Neural cell (in vitro differentiated cells): ENCODE measurements around the gene SLC6A7.

Experiments
- EP300 ChIP-seq: fragments of 450-650 bp; conservative IDR thresholded peaks from 2 replicates; pipeline ENCODE4 v1.6.1; 2014; ENCODE audit warnings: antibody characterized with exemption, mild to moderate bottlenecking, moderate library complexity; ENCODE audit not compliant: poor library complexity, severe bottlenecking
- EZH2 ChIP-seq: fragments of 200-600, 300-800 bp; shearing (Covaris generic), sonication (generic); IDR thresholded peaks from 2 replicates; pipeline ENCODE4 v1.6.1; 2014; ENCODE audit warnings: antibody characterized with exemption, low read length, borderline replicate concordance, mild to moderate bottlenecking; ENCODE audit not compliant: insufficient read depth, poor library complexity, severe bottlenecking
- POLR2AphosphoS5 ChIP-seq: IDR thresholded peaks from 2 replicates; pipeline ENCODE4 v1.6.1; 2012
- TAF1 ChIP-seq: IDR thresholded peaks from 2 replicates; pipeline ENCODE4 v1.6.1; 2012; ENCODE audit warnings: low read depth
- TF ChIP-seq, protein P1 (sequence below): fragments of 450-650 bp; IDR thresholded peaks from 2 replicates; pipeline ENCODE4 v1.5.1; 2014; ENCODE audit warnings: antibody characterized with exemption, mild to moderate bottlenecking, moderate library complexity; ENCODE audit not compliant: poor library complexity, severe bottlenecking
- TF ChIP-seq, protein P2 (sequence below): IDR thresholded peaks from 2 replicates; pipeline ENCODE4 v1.6.1; 2012; ENCODE audit warnings: borderline replicate concordance

DNA sequence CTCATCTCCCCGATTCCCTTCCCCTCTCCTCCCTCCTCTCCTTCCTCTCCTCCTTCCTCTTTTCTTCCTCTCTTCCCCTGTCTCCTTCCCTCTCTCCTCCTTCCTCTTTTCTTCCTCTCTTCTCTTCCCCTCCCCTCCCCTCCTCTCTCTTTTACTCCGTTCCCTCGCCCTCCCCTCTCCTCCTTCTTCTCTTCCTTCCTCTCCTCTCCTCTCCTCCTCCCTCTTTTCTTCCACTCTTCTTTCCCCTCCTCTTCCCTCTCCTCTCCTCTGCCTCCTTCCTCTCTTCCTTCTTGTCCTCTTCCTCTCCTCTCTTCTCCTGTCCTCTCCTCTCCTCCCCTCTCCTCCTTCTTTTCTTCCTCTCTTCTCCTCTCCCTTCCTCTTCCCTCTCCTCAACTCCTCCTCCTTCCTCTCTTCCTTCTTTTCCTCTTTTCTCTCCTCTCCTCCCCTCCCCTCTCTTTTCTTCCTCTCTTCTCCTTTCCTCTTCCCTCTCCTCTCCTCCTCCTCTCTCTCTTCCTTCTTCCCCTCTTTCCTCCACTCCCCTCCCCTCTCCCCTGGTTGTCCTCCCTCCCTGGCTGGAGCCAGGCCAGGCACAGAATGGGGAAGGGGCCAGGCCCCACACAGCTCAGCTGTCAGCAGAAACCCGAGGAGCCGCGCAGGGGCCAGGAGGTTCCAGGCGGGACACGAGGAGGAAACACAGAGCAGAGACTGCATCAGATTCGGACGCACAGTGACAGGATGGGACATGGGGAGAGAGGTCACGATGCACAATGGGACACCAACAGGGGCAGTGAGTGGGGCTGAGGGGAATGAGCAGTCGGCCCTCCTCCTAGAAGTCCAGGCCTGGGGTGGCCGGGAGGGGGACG lies 51.7 kb downstream of the SLC6A7 start:
- TF ChIP-seq, protein P1, sequence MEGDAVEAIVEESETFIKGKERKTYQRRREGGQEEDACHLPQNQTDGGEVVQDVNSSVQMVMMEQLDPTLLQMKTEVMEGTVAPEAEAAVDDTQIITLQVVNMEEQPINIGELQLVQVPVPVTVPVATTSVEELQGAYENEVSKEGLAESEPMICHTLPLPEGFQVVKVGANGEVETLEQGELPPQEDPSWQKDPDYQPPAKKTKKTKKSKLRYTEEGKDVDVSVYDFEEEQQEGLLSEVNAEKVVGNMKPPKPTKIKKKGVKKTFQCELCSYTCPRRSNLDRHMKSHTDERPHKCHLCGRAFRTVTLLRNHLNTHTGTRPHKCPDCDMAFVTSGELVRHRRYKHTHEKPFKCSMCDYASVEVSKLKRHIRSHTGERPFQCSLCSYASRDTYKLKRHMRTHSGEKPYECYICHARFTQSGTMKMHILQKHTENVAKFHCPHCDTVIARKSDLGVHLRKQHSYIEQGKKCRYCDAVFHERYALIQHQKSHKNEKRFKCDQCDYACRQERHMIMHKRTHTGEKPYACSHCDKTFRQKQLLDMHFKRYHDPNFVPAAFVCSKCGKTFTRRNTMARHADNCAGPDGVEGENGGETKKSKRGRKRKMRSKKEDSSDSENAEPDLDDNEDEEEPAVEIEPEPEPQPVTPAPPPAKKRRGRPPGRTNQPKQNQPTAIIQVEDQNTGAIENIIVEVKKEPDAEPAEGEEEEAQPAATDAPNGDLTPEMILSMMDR: no peak
- no peak for TF ChIP-seq EZH2
- no peak for TF ChIP-seq TAF1
- TF ChIP-seq EP300: no peak
- no peak for TF ChIP-seq POLR2AphosphoS5
- TF ChIP-seq, protein P2, sequence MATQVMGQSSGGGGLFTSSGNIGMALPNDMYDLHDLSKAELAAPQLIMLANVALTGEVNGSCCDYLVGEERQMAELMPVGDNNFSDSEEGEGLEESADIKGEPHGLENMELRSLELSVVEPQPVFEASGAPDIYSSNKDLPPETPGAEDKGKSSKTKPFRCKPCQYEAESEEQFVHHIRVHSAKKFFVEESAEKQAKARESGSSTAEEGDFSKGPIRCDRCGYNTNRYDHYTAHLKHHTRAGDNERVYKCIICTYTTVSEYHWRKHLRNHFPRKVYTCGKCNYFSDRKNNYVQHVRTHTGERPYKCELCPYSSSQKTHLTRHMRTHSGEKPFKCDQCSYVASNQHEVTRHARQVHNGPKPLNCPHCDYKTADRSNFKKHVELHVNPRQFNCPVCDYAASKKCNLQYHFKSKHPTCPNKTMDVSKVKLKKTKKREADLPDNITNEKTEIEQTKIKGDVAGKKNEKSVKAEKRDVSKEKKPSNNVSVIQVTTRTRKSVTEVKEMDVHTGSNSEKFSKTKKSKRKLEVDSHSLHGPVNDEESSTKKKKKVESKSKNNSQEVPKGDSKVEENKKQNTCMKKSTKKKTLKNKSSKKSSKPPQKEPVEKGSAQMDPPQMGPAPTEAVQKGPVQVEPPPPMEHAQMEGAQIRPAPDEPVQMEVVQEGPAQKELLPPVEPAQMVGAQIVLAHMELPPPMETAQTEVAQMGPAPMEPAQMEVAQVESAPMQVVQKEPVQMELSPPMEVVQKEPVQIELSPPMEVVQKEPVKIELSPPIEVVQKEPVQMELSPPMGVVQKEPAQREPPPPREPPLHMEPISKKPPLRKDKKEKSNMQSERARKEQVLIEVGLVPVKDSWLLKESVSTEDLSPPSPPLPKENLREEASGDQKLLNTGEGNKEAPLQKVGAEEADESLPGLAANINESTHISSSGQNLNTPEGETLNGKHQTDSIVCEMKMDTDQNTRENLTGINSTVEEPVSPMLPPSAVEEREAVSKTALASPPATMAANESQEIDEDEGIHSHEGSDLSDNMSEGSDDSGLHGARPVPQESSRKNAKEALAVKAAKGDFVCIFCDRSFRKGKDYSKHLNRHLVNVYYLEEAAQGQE: no peak
